NCI-H748 (cell line): Measurements from ENCODE around the gene RNASE3.
"Not testable (repeated sequence)": the region's sequence is repeated elsewhere in the genome, so short reads cannot be mapped to it uniquely, and the experiment has no call there.

Source experiments
- DNase-seq: peaks from one replicate; lab custom pipeline; 2025; ENCODE audit not compliant: unreplicated experiment; lab: John Stamatoyannopoulos, UW

Gene RNASE3

DNA sequence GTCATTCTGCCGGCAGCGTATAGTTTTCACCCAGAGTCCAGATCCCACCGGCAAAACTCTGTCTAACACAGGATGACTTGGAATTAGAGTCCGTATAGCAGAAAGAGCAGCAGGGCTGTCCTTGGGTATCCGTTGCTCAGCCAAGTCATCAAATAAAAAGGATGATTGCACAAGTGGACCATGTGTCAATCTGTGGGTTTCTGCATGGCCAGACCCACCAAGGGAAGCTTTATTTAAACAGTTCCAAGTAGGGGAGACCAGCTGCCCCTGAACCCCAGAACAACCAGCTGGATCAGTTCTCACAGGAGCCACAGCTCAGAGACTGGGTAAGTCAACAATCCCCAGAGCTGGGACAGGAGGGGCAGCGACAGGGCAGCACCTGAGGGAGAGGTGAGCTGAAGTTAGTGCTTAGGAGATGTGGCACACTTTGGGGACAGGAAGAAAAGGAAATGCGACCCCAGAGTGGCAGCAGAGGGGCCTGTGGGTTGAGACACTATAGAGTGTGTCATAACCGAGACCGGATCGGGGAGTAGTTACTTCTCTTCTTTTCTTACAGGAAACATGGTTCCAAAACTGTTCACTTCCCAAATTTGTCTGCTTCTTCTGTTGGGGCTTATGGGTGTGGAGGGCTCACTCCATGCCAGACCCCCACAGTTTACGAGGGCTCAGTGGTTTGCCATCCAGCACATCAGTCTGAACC is at the start of gene RNASE3:
Gene RNASE3 (plus strand): TSS at position 260 of the 700 bp plus-strand sequence. CDS start 302 bp downstream, at position 562.
- DNase-seq, result not testable (repeated sequence)

DNA sequence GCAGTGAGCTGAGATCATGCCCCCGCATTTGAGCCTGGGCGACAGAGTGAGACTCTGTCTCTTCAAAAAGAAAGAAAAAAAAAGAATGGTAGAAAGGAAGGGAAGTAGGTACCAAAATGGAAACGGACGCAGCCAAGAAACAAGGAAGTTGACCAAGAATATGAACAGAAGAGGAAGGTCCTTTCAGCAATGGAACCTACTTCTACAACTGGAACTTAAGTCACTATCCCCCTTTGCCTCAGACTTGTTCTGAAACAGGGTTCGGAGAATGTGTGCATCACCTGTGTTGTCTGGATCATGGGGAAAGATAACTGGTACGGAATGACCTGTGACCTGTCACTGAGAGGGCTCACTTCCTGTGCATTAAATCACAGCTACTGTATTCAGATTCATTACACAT is 44.6 kb upstream of the RNASE3 start:
- DNase-seq, result no peak

DNA sequence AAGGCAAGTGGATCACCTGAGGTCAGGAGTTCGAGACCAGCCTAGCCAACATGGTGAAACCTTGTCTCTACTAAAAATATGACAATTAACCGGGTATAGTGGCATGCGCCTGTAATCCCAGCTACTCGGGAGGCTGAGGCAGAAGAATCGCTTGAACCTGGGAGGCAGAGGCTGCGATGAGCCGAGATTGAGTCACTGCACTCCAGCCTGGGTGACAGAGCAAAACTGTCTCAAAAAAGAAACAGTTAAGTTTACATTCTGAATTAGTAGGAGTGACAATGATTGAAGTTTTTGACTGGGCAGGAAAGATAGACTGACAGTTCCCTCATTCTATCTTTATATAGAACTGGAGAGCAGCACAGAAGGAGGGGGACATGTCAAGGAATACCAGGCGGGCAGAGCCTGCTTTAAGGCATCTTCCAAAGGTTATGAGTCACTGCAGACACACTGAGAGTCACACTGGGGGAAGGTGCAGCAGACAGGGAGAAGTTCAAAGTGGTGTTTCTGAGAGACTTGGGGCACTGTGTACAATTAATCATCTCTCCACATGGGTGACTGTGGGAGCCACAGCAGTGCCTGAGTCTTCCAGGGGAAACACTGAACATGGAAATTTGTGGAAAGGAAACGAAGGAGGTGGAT is 42.8 kb upstream of the RNASE3 start:
- no peak for DNase-seq

DNA sequence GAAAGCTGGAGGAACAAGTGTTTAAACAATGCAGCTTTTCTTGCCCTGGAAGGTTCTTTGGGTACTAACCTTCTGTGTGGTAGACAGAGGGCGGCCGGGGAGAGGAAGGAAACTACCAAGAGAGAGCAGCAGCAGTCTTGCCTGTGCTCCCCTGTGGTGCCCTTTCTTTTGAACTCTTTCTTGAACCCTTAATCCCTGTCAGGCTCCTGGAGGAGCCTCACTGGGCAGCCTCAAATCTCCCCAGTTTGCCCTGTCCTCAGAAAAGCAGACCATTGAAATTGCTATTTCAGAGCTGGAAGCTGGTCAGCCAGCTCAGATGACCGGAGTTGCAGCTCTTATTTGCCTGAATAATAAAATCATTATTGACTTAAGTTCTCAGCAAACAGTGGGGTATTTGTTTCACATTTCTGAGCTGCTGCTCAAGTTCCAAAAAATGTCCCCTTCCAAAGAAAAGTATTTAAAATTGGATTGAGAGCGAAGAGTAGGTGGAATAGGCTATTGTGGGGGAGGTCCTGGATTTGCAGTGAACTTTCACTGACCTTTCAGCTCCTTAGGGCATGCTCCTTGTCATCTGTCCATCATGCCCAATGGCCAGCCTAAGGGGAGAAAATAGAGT is 42.1 kb upstream of the RNASE3 start:
- no peak for DNase-seq

DNA sequence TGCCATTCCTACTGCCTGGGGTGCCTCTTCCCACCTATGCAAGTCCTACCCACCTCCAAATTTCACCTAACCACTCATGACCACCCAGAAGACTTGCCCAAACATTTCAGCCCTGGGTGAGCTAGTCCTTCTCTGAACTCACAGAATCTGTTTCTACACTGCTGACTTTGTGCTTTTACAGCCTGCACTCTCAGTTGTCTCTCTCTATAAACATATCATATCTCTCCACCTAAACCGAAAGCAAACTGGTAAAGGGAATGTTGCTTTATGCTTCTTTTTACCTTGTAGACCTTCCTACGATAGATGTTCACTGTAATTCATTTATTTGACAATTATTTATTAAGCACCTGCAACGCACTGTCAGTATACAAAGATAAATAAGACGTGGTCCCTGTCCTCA is 38.1 kb upstream of the RNASE3 start:
- no peak for DNase-seq

DNA sequence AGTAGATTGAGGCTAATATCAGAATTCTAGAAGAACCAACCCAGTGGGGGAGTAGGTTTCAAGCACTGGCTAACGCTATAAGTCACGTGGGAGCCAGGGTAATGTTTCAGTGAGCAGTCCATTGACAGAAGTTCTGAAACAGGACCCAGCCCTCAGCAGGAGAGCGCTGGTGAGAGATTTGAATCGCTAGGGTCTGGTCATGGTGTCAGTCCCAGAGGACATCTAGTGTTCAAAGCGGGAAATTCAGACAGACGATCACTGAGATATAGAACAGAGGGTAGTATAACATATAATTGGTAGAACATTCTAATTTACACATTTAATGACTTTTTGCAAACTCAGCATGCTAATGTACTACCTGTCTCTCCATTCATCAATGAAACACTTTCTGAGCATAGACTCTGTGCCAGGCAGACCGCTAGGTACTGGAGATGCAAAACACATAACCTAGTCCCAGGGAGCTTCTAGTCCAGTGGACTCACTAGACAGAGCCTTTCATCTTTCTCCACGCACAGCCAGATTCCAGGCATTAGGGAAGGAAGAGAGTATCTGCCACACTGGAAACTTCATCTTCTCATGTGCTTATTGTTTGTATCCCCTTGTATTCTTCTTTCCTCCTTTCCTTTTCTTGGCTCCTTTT is 35.4 kb upstream of the RNASE3 start:
- DNase-seq, result peak; percentile 48

DNA sequence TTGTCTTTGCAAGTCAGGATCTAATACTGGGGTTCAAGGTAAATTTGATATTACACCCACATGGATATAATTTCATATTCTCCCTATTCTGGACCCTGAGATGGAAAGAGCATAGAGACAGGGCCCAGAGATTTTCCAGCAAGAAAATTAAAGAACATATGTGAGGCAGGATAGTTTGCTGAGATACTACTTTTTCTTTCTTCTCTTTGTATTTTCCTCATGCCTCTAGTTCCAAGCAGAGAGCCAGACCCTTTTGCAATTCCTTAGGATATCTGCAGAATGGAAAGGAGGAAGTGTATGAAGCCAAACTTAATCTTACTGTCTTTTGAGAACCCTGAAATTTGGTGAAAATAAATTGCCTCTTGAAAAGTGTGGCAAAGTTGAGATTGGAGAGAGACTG is 34.0 kb upstream of the RNASE3 start:
- DNase-seq, result no peak

DNA sequence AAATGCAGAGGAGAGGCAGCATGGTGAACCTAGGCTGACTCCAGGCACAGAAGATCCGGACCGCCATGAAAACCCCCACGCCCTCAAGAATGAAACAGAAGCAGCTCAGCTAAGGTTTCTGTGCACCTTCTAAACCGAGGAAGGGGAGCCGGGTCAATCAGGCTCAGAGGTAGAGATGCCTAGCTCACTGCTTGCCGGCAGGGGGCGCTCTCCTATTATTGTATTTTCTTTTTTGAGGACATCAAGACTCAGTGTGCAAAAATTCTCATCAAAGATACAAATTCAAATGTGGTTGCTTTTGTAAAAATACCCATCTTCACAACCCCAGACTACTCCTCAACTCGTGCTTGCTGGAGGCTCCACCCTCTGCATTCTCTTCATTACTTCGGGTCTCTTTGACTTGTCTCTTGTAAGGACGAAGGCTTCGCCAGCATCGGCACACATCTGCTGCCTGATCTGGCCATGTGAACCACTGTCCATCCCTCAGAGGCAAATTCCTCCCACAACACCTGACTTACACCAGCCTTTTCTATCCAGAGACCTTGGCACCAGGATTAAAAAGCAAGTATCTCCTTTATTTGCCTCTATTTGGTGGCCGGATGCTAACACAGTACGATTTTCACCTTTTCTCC is 33.4 kb upstream of the RNASE3 start:
- peak; percentile 43 for DNase-seq

DNA sequence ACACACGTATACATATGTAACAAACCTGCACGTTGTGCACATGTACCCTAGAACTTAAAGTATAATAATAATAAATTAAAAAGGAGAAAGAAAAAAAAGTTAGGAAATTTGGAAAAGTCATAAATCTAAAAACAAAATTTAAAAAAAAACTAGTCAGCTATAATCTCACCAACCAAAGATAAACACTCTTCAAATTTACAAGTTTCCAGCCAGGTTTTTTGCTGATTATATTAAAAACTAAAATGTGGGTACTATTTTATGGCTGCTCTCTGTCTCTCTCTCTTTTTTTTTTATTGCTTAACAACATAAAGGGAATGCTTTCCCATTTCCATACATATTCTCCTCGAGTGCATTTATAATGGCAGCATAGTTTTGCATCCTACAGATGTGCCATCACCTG is 25.0 kb upstream of the RNASE3 start:
- DNase-seq, result no peak

DNA sequence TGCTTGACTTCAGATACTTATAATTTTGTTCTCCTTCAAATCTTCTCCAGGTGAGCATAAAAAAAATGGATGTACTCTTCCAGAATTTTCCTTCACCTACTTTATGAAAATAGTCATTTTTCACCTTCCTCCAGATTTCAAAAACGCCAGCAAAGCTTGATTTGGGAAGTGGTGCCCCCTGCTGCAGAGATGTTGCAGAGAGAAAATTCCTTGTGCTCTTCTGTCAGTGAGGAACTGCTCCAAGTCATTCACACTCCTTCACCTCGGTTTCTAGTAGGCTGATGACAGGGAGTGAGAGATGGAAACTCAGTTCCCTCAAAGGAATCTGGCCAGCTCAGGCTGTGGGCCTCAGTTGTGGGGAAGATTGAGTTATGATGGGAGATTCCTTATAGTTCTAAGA is 24.2 kb upstream of the RNASE3 start:
- DNase-seq, result no peak

DNA sequence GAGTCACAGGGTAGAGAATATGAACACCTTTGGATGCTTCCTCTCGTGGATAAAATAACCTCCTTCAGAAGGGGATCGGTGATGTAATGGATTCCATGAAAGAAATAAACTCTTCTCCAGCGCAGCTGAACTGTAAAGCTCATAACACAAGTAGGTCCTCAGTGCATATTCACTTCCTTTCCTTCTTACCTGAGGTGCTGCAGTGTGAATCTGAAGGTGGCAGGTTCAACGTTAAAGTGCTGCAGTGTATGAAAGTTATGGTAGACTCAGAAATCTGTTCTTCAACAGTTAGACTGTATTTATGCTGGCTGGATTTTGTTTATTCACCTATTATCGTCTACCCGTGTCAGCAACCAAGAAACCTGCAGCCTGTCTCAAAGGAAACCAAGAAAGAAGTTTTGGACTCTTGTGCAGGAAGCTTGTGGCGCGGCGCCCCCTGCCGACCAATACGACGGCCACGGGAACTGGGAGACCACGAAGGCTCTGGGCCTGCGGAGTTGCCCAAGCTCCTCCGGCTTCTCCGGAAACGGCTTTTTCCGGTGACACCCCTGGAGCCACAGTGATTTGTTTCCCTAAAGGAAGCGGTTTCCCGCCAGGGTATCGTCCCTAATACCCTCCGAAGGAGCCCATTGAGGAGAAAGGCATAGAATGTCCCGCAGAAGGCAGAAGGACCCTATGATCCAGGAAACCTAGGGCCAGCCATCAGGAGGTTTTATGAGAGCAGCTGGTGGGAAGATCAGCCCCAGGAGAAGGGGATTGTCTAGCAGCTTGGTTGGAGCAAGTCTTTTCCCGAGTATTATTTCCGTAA is 17.6 kb upstream of the RNASE3 start:
- peak; percentile 74 for DNase-seq

DNA sequence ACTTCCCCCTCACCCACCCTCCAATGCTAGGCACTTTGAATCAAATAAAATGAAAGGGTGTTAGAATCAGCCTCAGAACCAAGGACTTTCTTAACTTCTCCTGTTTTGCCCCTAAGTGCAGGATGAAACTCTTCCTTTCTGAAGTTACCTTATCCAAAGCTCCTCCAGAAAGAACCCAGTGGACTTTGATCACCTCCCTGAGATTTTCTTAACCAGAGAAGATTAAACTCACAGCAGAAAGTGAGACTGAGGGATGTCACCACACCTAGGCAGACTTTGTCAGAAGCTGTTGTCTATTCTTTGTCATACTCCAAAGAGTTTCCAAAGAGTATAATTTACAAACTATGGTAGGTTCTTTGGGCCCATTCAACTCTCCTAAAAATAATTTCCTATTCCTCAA is 14.2 kb upstream of the RNASE3 start:
- no peak for DNase-seq

DNA sequence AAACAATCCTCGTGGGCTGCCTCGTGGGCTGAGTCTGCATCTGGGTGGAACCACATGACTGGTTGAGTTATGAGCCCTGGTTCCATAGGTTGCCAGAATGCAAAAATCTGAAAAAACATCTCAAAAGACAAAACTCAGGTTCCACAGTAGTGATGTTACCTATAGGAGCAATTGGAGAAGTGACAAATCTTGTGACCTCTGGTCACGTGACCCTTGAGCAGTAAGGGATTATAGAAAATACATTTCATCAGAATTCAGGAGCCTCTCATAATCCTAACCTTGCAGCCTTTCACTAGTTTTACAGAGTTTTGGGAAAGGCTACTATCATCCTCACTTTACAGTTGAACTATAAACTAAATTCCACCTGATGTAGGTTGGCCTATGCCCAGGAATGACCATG is 12.5 kb upstream of the RNASE3 start:
- DNase-seq, result no peak

DNA sequence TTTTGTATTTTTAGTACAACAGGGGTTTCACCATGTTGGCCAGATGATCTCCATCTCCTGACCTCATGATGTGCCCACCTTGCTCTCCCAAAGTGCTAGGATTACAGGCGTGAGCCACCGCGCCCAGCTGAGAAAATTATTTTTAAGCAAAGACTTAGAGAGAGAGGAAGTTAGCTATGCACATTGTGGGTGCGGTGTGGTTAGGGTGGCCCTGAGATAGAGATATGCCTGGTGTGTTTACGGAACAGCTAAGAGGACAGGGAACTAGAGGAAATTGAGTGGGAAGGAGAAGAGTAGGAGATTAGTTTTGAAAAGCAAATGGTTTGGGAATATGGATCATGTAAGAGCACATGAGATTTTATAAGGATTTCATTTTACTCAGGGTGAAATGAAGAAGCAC is 10.0 kb upstream of the RNASE3 start:
- DNase-seq, result not testable (repeated sequence)

DNA sequence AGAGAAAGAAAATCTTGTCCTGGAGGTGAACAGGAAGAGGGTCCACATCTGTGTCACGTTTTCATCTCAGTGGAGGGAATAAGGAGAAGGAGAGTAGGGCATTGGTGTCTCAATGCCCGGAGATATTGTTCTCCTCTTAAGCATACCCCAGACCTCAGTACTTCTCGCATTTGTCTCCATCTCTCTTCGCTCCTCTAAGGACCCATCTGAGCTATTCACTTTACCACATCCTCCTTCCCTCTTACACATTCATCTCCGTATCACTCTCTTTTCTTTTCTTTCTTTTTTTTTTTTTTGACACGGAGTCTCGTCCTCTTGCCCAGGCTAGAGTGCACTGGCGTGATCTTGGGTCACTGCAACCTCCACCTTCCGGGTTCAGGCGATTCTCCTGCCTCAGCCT is 8.4 kb upstream of the RNASE3 start:
- DNase-seq, result not testable (repeated sequence)

DNA sequence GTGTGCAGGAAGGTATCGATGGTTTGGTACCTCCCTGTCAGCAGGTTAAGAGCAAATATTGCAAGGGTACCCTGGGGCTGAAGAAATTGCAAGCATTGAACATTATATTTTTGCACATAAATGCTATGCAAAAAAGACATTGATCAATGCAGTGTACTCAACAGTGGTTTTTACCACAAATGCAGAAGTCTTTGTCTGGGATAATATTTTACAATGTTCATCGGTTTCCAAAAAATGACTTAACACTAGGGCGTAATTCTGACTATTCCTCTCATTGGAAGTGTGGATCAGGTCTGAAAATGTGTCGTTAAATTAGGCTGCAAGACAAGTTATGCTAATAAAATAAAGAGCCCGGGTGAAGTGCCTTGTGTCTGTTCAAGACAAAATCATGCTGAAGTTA is 2.8 kb upstream of the RNASE3 start:
- DNase-seq, result not testable (repeated sequence)

DNA sequence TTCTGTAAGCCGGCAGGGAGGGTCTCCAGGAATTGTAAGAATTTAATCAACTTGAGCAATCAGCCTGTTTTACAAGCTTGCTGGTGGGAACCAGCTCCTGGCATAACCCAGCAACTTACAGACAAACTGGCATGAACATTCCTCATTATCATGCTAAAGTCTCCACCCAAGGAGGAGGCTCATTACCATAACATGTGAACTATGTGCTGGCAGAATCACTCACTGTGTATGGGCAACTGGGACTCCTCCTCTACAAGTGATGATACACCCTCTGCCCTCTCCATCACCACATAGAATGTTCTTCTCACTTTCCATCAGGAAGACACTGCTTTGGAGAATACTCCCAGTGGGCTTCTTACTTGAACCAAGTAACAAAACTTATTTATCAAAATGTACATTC is 4.1 kb downstream of the RNASE3 start:
- not testable (repeated sequence) for DNase-seq

DNA sequence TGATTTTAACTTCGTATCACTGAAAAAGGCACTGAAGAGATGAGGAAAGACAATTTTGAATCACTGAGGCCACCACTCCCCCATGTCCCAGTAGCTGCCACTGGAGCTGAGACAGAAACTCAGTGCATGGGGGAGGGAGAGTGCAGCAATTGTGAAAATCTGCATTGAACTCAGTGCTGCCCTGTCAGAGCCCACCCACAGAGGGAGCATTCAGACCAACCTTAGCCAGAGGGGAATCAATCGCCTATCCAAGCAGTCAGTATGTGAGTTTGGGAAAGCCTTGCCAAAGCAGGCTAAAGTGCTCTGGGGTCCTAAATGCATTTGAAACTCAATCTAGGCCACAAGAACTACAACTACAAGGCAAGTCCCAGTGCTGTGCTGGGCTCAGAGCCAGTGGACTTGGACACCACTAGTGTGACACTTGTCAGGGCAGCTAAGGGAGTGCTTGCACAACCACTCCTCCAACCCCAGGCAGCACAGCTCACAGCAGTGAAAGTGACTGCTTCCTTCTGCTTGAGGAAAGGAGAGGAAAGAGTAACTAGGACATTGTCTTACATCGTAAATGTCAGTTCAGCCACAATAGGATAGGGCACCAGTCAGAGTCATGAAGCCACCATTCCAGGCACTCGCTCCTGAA is 13.3 kb downstream of the RNASE3 start:
- DNase-seq, result no peak

DNA sequence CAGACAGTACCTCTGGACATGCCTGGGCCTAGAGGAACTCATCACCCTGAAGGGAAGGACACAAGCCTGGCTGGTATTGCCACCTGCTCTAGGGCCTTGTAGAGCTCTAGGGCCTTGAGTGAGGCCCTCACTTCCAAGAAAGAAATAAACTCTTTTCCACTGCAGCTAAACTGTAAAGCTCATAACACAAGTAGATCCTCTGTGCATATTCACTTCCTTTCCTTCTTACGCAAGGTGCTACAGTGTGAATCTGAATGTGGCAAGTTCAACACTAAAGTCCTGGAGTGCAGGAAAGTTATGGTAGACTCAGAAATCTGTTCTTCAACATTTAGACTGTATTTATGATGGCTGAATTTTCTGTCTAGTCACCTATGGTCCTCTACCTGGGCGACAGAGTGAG is 14.5 kb downstream of the RNASE3 start:
- no peak for DNase-seq

DNA sequence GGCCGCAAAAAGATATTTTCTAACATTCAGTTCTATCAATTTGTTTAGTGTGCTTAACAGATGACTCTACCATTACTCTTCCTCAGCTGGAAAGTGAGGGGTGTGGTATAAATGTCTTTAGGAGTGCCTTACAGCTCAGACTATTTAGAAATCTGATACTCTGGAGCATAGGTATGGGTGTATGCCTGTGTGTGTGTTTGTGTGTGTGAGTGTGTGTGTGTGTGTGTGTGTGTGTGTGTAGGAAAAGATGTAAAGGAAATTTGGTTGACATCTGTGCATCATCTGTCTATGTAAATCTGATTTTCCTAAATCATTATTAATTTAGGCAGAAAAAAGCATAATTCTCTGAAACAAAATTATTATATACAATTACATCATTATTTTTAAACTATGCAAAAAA is 16.0 kb downstream of the RNASE3 start:
- no peak for DNase-seq
